GM12801 (cell line): ENCODE data around the gene FOXRED1.

ENCODE experiments used
- CTCF ChIP-seq: IDR thresholded peaks from one replicate; pipeline ENCODE4 v1.5.1; 2011; ENCODE audit warnings: control low read depth; ENCODE audit not compliant: insufficient read length; ENCODE audit errors: extremely low read depth

FOXRED1 gene

GRCh38 chr11:126277780-126278179 lies 8.8 kb downstream of the FOXRED1 start:
- TF ChIP-seq CTCF: no peak

- TF ChIP-seq CTCF: no peak
Observed at GRCh38 chr11:126279191-126279590, 10.2 kb downstream of the FOXRED1 start.

GRCh38 chr11:126280595-126280994 lies 11.6 kb downstream of the FOXRED1 start:
- no peak for TF ChIP-seq CTCF

DNA sequence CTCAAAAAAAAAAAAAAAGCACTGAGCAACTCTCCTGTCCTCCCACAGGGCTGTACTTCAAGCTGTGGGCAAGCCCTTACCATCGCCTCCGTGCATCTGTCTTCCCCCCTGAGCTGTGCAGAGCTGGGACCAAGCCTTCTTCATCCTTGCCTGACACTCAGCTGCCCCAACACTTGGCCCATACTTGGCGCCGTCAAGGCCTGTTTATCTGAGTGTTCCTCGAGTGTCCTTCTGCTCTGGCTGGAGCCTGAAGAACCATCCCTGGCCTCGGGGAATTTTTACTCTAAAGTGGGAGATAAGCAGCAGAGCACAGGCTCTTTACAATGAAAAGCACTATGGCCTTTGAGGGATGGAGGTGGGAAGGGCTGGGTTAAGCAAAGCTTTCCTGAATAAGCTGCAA lies 12.3 kb downstream of the FOXRED1 start:
- TF ChIP-seq CTCF: no peak

DNA sequence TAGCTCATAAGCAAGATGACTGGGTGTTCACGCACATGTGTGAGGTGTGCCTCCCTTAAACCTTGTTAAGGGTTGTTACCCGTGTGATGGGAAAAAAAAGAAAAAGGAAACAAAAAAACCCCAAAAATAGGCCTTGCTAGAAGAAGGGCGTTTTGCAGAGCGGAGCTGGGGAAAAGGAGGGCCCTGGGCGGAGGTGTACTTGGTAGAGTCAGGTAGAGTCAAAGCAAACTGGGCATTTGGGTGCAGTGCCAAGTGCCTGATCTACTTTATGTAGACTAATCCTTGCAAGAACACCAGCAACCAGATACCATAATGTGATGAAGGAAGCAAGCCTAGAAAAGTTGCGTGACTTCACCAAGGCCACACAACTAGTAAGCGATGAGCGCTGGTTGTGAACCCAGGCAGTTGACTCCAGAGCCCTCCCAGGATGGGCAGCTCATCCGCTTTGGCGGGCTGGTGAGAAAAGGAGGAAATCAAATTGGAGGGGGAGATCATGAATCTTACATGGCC lies 12.8 kb downstream of the FOXRED1 start:
- TF ChIP-seq CTCF: no peak

GRCh38 chr11:126282361-126282735 lies 13.4 kb downstream of the FOXRED1 start:
- no peak for TF ChIP-seq CTCF

- no peak for TF ChIP-seq CTCF
Observed at GRCh38 chr11:126282736-126283591, 14.0 kb downstream of the FOXRED1 start, which contains the start of gene TIRAP. Gene TIRAP, plus strand, starts transcription at chr11:126283093. Its CDS starts 7,802 bp downstream, at chr11:126290895.
